ENCODE measurements around the gene CD163.
"Not testable (repeated sequence)": the region's sequence is repeated elsewhere in the genome, so short reads cannot be mapped to it uniquely, and the experiment has no call there.

CD163 gene

GRCh38 chr12:7503686-7504415, at the start of gene CD163:
TSS of gene CD163 (minus strand) at chr12:7503777. CDS start at chr12:7503690, 87 bp downstream.
- DNase-seq (ENCODE audit: low read depth, low spot score), result no peak

DNA sequence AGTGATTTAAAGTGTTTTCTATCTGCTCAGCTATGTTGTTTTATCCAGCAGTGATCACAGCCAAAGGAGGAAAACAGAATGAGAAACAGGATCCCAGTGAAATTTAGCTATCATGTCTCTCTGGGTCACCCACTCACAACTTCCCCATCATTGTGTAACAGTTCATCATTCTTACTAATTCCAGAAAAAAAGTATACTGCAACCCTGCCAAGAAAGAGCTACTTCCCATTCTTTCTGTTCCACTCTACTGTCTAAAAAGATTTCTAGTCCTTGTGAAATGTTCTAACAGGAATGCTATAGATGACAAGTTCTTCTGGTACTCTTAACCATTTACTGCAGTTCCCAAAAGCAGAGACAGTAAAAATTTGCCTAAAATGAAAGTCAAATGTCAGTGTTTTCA, 39.2 kb upstream of the CD163 start:
- no peak for DNase-seq (ENCODE audit: low read depth, low spot score)

- DNase-seq (ENCODE audit: low read depth, low spot score), result peak; percentile 38
These were observed 38.5 kb upstream of the CD163 start for GRCh38 chr12:7542046-7542445.

- no peak for DNase-seq (ENCODE audit: low read depth, low spot score)
These were observed 10.8 kb upstream of the CD163 start for GRCh38 chr12:7514416-7514815.

DNA sequence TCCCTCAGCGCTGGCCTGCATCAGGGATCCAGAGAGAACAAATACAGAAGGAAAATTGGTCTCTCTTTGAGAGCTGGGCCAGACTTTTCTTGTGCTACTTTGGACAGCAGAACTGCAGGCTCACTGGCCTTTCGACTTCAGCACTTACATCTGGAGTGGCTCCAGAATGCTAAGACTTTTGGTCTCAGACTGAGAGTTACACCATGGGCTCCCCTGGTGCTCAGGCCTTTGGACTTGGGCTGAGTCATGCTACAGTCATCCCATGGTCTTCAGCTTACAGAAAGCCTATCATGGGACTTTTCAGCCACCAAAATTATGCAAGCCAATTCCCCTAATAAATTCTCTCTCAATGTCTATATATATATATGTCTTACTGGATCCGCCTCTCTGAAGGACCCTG, 9.0 kb upstream of the CD163 start:
- DNase-seq (ENCODE audit: low read depth, low spot score), result peak; percentile 13

DNA sequence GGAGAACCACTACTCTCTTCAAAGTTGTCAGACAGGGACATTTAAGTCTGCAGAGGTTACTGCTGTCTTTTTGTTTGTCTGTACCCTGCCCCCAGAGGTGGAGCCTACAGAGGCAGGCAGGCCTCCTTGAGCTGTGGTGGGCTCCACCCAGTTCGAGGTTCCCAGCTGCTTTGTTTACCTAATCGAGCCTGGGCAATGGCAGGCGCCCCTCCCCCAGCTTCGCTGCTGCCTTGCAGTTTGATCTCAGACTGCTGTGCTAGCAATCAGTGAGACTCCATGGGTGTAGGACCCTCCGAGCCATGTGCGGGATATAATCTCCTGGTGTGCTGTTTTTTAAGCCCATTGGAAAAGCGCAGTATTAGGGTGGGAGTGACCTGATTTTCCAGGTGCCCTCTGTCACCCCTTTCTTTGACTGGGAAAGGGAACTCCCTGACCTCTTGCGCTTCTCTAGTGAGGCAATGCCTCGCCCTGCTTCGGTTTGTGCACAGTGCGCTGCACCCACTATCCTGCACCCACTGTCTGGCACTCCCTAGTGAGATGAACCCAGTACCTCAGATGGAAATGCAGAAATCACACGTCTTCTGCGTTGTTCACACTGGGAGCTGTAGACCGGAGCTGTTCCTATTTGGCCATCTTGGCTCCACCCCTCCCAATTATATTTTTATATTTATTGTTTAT, 6.4 kb upstream of the CD163 start:
- not testable (repeated sequence) for DNase-seq (ENCODE audit: low read depth, low spot score)

- DNase-seq (ENCODE audit: low read depth, low spot score), result no peak
These were observed 965 bp downstream of the CD163 start for GRCh38 chr12:7502612-7503011.

DNA sequence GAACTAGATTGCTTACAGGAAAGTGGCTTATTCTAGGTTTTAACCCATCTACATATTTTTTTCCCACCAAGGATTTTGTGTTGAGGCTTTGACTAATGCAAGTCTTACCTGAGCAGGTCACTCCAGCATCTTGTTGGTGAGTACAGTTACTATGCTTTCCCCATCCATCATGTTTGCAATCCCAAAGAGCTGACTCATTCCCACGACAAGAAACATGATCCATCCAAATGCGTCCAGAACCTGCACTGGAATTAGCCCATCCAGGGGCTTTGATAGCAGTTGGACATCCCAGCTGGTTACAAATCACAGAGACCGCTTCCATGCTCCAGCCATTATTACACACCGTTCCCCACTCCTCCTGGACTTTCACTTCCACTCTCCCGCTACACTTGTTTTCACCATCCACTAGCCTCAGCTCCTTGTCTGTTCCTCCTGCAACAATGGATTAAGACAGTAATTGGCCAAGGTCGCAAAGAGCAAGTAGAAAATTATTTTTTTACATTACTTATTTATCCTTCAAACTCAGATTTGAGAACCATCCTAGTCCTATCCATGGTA, 2.5 kb downstream of the CD163 start:
- DNase-seq (ENCODE audit: low read depth, low spot score), result no peak

DNA sequence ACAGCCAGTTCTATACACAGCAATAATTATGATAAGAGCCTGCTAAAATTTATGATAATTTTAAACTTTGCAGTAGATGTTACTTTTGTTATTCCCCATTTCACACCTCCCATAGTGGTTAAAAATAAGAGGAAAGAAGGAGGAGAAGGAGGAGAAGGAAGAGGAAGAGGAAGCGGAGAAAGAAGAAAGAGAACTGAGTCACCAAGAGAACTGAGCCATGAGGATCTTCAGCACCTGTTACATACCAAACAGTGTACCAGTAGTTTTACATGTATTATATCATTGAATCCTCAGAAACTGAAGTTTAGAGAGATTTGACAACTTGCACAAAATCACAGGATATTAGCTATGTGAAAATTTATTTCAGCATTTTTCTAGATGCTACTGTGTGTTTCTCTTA, 3.9 kb downstream of the CD163 start:
- no peak for DNase-seq (ENCODE audit: low read depth, low spot score)

DNA sequence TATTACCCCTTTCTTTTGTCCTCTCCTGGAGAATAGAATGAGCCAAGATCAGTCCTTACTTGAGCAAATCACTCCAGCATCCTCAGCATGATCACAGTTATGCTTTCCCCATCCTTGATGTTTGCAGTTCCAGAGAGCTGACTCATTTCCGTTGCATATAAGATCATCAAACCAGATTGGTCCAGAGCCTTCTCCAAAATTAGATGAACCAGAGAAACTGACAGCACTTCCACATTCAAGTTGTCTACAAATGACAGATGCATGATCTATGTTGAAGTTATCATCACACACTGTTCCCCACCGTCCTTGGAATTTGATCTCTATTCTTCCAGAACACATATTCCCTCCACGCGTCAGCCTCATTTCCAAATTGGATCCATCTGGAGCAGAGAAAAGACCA, 4.8 kb downstream of the CD163 start:
- DNase-seq (ENCODE audit: low read depth, low spot score), result no peak

DNA sequence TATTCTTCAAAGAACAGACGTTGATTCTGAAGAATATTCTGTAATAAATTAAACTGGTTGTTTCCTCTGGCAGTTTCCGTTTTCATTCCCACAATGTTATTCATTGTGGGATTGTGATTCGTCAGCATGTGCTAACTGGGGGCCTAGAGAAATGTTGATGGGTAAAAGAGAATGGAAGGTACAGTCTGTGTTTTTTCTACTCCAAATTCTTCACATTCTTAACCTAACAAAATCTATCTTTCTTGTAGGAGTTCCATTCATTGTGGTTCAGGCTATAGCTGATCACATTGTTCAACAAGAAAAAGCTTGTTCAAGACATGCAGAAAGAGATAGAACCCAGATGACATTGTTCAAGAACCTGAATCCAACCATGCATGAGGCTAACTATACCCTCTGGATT, 5.9 kb downstream of the CD163 start:
- no peak for DNase-seq (ENCODE audit: low read depth, low spot score)

DNA sequence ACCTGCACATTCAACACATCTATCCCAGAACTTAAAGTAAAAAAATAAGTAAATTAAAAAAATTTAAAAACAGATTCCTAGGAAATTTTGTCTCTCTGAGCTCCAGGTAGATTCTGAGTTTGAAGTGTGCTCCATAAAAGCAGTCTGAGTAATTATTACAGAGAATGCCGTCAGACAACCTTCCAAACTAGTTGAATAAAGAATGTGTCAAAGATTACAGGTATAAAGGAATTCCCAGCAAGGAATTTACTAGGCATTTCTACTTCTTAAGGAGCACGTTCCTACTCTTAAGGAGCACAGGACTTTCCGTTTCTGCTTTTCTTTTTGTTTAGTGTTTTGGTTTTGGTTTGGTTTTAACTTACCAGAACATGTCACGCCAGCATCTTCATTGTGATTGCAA, 7.1 kb downstream of the CD163 start:
- no peak for DNase-seq (ENCODE audit: low read depth, low spot score)

GRCh38 chr12:7495136-7495535, 8.4 kb downstream of the CD163 start:
- no peak for DNase-seq (ENCODE audit: low read depth, low spot score)

GRCh38 chr12:7493006-7493405, 10.6 kb downstream of the CD163 start:
- no peak for DNase-seq (ENCODE audit: low read depth, low spot score)

DNA sequence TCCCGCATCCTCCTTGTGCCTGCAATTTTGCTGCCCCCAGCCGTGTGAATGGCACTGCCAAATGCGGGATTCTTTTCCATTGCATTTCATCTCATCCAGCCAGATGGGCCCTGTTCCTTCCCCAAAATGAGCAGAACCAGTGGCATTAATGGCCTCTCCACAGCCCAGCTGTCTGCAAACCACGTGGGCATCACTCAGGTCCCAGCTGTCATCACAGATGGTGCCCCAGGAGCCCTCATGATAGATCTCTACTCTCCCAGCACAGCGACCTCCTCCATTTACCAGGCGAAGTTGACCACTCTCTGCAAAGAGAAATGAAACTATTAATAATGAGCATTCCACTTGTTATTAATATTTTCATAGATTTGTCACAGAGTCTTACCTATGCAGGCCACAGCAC, 17.1 kb downstream of the CD163 start:
- DNase-seq (ENCODE audit: low read depth, low spot score), result no peak

DNA sequence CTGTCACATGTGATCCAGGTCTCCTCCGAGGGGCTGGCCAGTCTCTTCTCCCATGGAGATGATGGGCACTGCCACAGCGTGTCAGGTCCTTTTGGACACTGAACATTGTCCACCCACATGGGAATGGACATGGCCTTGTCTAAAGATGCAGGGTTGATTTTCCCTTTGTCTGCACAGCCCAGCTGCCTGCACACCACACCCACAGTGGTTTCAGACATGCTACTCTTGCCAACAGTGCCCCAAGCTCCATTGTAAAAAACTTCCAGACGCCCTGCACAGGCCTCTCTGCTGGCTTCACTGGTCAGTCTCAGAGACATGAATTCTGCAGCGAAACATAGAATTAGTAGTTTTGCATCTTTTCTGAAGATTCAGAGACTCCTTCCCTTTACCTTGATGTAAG, 18.5 kb downstream of the CD163 start:
- no peak for DNase-seq (ENCODE audit: low read depth, low spot score)

DNA sequence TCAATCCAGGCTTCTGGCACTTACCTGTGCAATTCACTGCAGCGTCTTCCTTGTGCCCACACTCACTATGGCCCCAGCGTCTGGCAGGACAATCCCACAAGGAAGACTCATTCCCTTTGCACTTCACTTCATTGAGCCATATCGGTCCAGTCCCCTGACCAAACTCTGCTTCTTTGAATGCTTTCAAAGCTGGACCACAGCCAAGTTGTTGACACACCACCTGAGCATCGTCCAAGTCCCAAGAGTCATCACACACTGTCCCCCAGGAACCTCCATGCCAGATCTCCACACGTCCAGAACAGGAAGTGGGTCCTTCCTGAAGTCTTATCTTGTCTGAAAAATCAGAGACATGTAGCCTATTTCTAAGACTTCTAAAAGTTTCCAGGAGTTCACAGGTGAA, 20.2 kb downstream of the CD163 start:
- no peak for DNase-seq (ENCODE audit: low read depth, low spot score)

DNA sequence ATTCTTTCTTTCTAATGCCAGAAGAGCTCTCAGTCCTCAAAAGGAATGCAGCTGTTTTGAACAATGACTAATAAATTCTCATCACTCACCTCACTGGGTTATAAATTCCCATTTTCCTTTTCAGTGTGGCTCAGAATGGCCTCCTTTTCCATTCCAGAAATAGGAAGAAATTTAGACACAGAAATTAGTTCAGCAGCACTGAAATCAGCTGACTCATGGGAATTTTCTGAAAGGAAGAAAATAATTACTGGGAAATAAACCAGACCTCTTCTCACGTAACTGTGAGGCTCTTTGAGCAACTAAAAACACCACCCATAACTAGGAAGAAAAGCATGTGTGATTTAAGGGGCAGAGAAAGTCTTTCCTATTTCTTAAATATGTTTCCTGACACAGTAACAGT, 23.8 kb downstream of the CD163 start:
- DNase-seq (ENCODE audit: low read depth, low spot score), result no peak

DNA sequence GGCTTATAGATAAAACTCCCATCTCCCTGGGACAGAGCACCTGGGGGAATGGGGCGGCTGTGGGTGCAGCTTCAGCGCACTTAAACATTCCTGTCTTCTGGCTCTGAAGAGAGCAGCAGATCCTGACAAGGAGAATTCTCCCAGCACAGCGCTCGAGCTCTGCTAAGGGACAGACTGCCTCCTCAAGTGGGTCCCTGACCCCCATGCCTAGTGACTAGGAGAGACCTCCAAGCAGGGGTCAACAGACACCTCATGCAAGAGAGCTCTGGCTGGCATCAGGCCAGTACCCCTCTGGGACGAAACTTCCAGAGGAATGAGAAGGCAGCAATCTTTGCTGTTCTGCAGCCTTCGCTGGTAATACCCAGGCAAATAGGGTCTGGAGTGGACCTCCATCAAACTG, 31.5 kb downstream of the CD163 start:
- DNase-seq (ENCODE audit: low read depth, low spot score), result no peak

GRCh38 chr12:7460375-7461259, 43.0 kb downstream of the CD163 start:
- DNase-seq (ENCODE audit: low read depth, low spot score), result peak; percentile 68

- no peak for DNase-seq (ENCODE audit: low read depth, low spot score)
These were observed 43.6 kb downstream of the CD163 start for GRCh38 chr12:7459973-7460372.

GRCh38 chr12:7451756-7452155, 51.8 kb downstream of the CD163 start:
- no peak for DNase-seq (ENCODE audit: low read depth, low spot score)

Measured in ELF-1 (cell line).